SHP77 treated with DMSO at 0.1 percent for 48 hours (cell line): ENCODE data around the gene TMEM161A.
"Not testable (repeated sequence)": the region's sequence is repeated elsewhere in the genome, so short reads cannot be mapped to it uniquely, and the experiment has no call there.

Experiments
- DNase-seq: peaks from one replicate; lab custom pipeline; 2025; lab: John Stamatoyannopoulos, UW

TMEM161A gene

GRCh38 chr19:19121371-19121770 lies 16.9 kb downstream of the TMEM161A start:
- no peak for DNase-seq

GRCh38 chr19:19120308-19121231 lies 17.7 kb downstream of the TMEM161A start:
- no peak for DNase-seq

DNA sequence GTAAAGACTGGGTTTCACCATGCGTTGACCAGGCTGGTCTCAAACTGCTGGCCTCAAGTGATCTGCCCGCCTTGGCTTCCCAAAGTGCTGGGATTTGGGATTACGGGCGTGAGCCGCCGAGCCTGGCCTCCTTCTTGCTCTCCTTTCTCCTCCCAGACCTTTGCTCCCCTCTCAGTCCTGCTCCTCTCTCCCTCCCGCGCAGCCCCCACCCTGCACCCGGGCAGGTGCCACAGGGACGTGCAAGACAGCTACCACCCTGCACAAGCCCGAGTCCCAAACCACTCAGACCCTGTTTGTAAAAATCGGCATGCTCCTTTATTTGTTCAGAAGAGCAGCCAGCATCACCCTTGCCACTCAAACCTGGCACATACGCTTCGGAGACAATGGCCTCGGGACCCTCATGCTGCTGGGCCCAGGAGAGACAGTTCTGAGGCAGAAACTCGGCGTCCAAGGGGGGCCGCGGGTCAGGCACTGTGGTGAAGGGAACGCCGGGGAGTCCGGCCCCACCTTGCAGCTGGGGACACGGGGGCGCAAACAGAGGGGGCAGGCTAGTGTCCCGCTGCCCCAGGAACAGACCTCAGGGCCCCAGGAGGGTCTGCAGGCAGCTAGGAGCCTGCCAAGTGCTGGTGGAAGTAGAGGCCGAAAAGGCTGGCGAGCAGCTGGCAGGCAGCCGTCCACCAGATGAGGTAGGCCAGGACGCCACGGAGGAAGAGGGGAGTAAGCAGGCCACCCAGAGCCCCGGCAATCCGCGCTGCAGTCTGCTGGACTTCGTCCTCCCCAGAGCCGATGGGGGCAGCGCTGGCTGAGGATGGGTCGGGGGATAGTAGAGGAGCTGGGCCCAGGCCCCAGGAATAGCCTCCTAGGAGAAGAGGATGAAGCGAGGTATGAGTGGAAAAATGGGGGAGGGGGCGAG lies 18.7 kb downstream of the TMEM161A start:
- no peak for DNase-seq

DNA sequence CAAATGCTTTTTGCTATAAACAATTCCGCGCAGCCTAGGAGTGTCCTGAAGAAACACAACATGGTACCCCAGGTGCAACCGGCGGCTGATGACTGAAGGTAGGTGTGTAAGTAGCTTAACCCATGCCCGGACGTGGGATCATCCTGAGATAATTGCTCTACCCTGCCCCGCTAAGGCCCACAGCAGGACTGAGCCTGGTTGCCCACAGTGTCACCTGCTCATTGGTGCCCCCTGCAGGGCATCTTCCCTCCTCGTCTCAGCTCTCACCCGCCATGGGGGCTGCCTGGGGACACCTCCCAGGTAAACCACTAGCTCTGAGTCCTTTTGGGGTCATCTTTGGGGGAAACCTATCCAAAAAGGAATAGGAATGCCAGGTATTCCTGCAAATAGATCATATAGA lies 22.3 kb downstream of the TMEM161A start:
- peak; percentile 7 for DNase-seq

DNA sequence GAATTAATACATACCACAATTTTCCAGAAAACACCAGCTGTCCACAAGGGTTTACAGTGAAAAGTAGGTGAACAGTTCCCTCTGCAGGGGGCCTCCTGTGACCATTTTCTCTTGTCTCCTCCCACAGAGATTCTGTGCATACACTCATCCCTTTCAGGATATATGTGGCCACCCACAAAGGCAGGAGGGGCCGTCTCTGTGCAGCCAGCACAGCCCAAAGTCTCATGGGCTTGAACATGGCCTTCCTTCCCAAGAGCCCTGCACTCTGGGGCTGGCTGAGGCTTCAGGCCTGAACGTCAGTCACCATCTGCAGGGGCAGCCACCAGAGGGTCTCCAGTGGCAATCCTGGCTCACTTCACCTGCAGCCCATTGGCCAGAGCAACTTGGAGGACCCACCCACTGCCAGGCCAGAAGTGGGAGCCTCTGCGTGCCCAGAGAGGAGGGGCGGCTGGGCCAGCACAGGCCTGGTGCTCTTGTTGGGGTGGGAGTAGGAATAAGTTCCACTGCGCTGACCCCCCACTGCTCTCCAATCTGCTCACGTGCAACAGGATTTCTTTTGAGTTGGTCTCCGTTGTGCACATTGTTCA lies 25.1 kb downstream of the TMEM161A start:
- DNase-seq: peak; percentile 6

DNA sequence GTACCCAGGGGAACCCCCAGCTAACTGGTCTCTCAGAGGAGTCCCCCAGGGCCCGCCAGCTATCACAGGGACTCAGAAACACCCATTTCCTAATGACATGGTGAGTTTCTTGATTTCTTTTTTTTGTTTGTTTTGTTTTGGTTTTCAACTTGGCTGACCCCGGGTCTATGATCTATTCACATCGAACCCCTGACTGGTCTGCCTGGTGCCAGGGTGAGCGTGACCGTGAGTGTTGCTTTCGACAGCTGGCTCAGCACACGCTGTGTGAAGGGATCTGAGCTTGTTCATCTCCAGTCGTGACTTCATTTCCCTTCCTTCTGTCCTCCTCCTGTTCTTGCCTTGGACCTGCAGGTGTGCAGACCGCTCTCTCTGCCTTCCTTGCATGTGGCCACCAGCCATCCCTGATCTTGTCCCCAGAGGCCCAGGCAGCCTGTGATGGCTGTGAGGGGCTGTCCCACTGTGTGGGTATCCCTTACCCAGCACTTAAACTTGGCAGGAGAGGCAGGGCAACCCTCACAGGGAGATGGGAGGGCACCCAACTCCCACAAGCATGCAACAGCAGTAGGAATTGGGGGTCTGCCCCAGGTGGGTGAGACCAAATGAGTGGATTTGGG lies 26.2 kb downstream of the TMEM161A start:
- no peak for DNase-seq

- DNase-seq: no peak
Measured at GRCh38 chr19:19111136-19111835, 27.0 kb downstream of the TMEM161A start.

GRCh38 chr19:19110410-19111135 lies 27.7 kb downstream of the TMEM161A start:
- no peak for DNase-seq

GRCh38 chr19:19109601-19110000 lies 28.7 kb downstream of the TMEM161A start:
- no peak for DNase-seq

DNA sequence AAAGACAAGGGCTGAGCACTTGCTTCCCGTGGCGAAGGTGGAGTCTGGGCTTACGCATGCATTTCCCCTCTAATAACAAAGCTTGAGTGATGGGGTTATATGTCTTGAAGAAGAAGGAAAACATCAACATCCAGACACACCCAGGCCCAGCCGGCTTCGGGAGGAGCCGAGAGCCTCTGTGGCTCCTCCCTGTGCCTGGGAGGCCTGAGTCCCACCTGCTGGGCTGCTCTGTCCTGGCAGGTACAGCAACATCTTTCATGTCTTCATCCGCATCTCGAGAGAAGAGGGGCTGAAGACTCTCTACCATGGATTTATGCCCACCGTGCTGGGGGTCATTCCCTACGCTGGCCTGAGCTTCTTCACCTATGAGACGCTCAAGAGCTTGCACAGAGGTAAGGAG lies 30.6 kb downstream of the TMEM161A start:
- no peak for DNase-seq

- DNase-seq: not testable (repeated sequence)
Measured at GRCh38 chr19:19106938-19107337, 31.3 kb downstream of the TMEM161A start.

- DNase-seq: no peak
Measured at GRCh38 chr19:19106056-19106551, 32.2 kb downstream of the TMEM161A start.

DNA sequence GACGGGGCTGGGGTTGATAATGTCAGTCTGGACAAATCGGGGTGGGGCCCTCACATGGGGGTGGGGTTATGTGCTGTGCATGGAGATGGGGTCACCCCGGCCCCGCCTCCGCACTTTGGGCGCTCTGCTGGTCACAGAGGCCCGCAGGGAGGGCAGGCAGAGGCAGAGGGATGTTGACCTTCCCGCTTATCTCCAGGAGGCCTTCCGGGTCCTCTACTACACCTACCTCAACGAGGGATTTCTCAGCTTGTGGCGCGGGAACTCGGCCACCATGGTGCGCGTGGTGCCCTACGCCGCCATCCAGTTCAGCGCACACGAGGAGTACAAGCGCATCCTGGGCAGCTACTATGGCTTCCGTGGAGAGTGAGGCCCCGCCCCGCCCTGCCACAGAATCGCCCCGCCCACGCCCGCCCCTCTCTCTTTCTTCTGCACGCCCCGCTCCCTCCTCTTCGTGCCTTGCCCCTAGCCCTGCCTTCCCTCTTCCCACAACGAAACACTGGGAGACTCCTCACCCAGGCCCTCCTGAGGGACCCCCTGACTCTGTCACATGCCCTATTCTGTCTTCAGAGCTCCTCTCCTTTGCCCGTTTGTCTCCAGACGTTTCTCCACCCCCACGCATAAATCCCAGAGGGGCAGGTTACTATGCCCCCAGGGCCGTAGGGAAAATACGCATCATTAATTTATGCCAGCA lies 32.8 kb downstream of the TMEM161A start:
- peak; percentile 66 for DNase-seq

GRCh38 chr19:19103167-19103566 lies 35.1 kb downstream of the TMEM161A start:
- no peak for DNase-seq

- not testable (repeated sequence) for DNase-seq
Measured at GRCh38 chr19:19102566-19102965, 35.7 kb downstream of the TMEM161A start.

DNA sequence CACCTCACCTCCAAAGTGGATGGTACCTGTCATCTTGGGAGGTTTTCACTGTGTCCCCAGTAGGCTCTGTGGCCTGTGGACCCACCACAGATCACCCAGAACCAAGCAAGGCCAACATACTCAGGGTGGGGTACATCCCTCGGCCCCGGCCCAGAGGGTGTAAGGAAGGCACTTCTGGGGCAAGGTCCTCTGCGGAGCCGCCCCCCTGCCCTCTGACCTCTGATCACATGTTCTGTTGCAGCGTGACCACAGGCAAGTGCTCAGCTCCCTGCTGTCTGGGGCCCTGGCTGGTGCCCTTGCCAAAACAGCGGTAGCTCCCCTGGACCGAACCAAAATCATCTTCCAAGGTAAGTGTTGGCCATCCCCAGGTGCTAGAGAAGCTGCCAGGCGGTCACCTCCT lies 36.7 kb downstream of the TMEM161A start:
- no peak for DNase-seq

DNA sequence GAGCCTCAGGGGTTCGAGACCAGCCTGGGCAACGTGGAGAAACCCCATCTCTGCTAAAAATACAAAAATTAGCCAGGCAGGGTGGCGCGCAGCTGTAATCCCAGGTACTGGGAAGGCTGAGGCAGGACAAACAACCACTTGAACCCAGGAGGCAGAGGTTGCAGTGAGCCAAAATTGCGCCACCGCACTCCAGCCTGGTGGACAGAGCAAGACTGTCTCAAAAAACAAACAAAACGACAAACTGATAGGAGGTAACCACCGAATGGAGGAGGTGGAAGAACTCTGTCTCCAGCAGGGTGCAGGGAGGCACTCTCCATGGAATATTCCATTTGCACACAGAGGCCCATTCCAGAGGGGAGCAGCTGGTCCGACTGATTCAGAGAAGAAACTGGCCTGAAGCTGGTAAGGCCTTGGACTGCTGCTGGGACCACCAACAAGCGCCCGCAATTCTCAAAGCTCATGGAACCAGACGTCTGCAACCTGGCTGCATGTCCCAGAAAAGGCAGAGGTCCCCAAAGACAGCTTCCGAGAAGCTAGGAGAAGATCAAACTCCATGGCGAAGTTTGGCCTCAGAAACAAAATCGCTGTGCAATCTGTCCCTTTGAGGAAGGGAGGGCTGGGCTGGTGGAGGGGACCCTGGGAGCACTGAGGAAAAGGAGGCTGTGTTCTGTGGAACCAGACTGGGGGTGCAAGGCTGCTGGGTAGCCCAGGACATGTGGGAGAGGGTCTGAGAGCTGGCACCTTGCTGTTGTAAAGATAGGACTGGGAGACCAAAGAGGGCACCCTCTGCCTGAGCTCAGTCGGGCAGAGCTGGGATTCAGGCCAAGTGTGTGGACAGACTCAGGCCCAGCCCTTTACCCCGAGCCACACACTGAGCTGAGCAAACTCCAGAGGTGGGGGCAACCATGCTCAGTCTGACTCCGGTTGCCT lies 39.3 kb downstream of the TMEM161A start:
- no peak for DNase-seq

GRCh38 chr19:19098084-19098702 lies 40.1 kb downstream of the TMEM161A start:
- DNase-seq: no peak
